KMS-11 (cell line): Measurements from ENCODE around the gene CMBL.

Experiments
- H2AFZ ChIP-seq: fragments of 200-600 bp; sonication (generic); 2 replicates; pipeline ENCODE4 v1.6.1; 2016; ENCODE audit warnings: antibody characterized with exemption, mixed run types, low read depth
- H3K27ac ChIP-seq: fragments of 200-600 bp; sonication (generic); 2 replicates; pipeline ENCODE4 v1.6.1; 2016; ENCODE audit warnings: mild to moderate bottlenecking, mixed run types
- H3K27me3 ChIP-seq: fragments of 200-600 bp; sonication (generic); 2 replicates; pipeline ENCODE4 v1.6.1; 2017; ENCODE audit warnings: mild to moderate bottlenecking, low read depth, mixed run types, moderate library complexity; ENCODE audit not compliant: insufficient read depth
- H3K36me3 ChIP-seq: fragments of 200-600 bp; sonication (generic); 2 replicates; pipeline ENCODE4 v1.6.1; 2017; ENCODE audit warnings: mild to moderate bottlenecking, mixed run types; ENCODE audit not compliant: insufficient read depth
- H3K4me1 ChIP-seq: fragments of 200-600 bp; sonication (generic); 2 replicates; pipeline ENCODE4 v1.6.1; 2016; ENCODE audit warnings: mild to moderate bottlenecking, low read depth, mixed run types; ENCODE audit not compliant: poor library complexity, severe bottlenecking
- H3K4me2 ChIP-seq: fragments of 200-600 bp; sonication (generic); 2 replicates; pipeline ENCODE4 v1.7.0; 2016; ENCODE audit warnings: mild to moderate bottlenecking, mixed run types
- H3K4me3 ChIP-seq: fragments of 200-600 bp; sonication (generic); IDR thresholded peaks from 2 replicates; pipeline ENCODE4 v1.6.1; 2017; ENCODE audit warnings: low read depth, low read length, mixed read lengths; ENCODE audit not compliant: insufficient read depth
- H3K79me2 ChIP-seq: fragments of 200-600 bp; sonication (generic); 2 replicates; pipeline ENCODE4 v1.6.1; 2016; ENCODE audit warnings: low read depth, mixed run types; ENCODE audit not compliant: insufficient read depth
- H3K9ac ChIP-seq: fragments of 200-600 bp; sonication (generic); 2 replicates; pipeline ENCODE4 v1.6.1; 2016; ENCODE audit warnings: mild to moderate bottlenecking, mixed run types
- H4K20me1 ChIP-seq: fragments of 200-600 bp; sonication (generic); 2 replicates; pipeline ENCODE4 v1.6.1; 2016; ENCODE audit warnings: mild to moderate bottlenecking, mixed run types; ENCODE audit not compliant: insufficient read depth
- CTCF ChIP-seq: fragments of 200-600 bp; sonication (generic); conservative IDR thresholded peaks from 2 replicates; pipeline ENCODE4 v1.6.1; 2017; ENCODE audit warnings: low read depth, mild to moderate bottlenecking, antibody characterized with exemption, low read length, moderate library complexity, mixed read lengths

The CMBL gene

GRCh38 chr5:10259899-10260298, 47.8 kb downstream of the CMBL start:
- H3K27ac ChIP-seq, result no peak overlapping the region
- no peak for TF ChIP-seq CTCF

GRCh38 chr5:10257870-10258269, 49.8 kb downstream of the CMBL start:
- H3K79me2 ChIP-seq, result peaks cover 50% of the 10 kb centered on the region
- no peak overlapping the region for H2AFZ ChIP-seq
- TF ChIP-seq CTCF, result no peak
- H4K20me1 ChIP-seq, result peaks cover 35% of the 10 kb centered on the region
- no peak overlapping the region for H3K4me2 ChIP-seq
- no peak overlapping the region for H3K27ac ChIP-seq
- peaks cover 15% of the 10 kb centered on the region for H3K4me1 ChIP-seq
- no peaks in the 10 kb centered on the region for H3K27me3 ChIP-seq
- no peak overlapping the region for H3K9ac ChIP-seq
- H3K4me3 ChIP-seq, result no peak overlapping the region
- peaks cover 67% of the 10 kb centered on the region; the same call in 1 of the 2 replicates for H3K36me3 ChIP-seq

More at GRCh38 chr5:10259899-10260298, 47.8 kb downstream of the CMBL start:
- H3K4me2 ChIP-seq, result no peak overlapping the region
- no peaks in the 10 kb centered on the region for H3K27me3 ChIP-seq
- no peak overlapping the region for H3K9ac ChIP-seq
- H3K4me1 ChIP-seq, result no peaks in the 10 kb centered on the region
- H4K20me1 ChIP-seq, result peaks cover 21% of the 10 kb centered on the region
- H2AFZ ChIP-seq, result no peak overlapping the region
- no peak overlapping the region for H3K4me3 ChIP-seq
- peaks cover 30% of the 10 kb centered on the region for H3K79me2 ChIP-seq
- H3K36me3 ChIP-seq, result peaks cover 71% of the 10 kb centered on the region; the same call in 1 of the 2 replicates

GRCh38 chr5:10254686-10255085, 53.0 kb downstream of the CMBL start:
- TF ChIP-seq CTCF, result no peak
- Histone ChIP-seq H3K4me1 (peaks cover 31% of the 10 kb centered on the region), H3K79me2 (peaks cover 78% of the 10 kb centered on the region), H3K9ac (no peak overlapping the region), H3K4me2 (no peak overlapping the region), H4K20me1 (peaks cover 41% of the 10 kb centered on the region), H3K36me3 (peaks cover 51% of the 10 kb centered on the region; the same call in 1 of the 2 replicates), H3K27me3 (no peaks in the 10 kb centered on the region), H2AFZ (no peak overlapping the region), H3K27ac (no peak overlapping the region), H3K4me3 (no peak overlapping the region)

DNA sequence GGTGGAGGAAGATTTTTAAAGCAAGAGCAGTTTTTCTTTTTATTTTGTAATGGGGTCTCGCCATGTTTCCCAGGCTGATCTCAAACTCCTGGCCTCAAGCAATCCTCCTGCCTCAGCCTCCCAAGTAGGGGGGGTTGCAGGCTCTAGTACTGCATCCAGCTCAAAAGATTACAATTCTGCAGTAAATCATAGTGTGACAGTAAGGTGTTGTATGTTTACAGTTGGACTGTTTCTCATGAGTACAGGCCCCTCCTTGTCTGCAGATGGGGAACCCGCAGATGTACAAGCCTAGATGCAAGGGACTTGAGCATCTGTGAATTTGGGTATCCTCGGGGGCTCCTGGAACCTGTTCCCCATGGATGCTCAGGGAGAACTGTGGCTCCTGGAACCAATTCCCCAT, 54.3 kb downstream of the CMBL start:
- H3K4me3 ChIP-seq, result no peak overlapping the region
- H3K27me3 ChIP-seq, result no peaks in the 10 kb centered on the region
- peaks cover 89% of the 10 kb centered on the region for H3K79me2 ChIP-seq
- H4K20me1 ChIP-seq, result peaks cover 41% of the 10 kb centered on the region
- H3K27ac ChIP-seq, result no peak overlapping the region
- no peak overlapping the region for H3K9ac ChIP-seq
- H3K36me3 ChIP-seq, result peaks cover 43% of the 10 kb centered on the region; the same call in 1 of the 2 replicates
- H3K4me1 ChIP-seq, result peaks cover 36% of the 10 kb centered on the region
- H2AFZ ChIP-seq, result no peak overlapping the region
- TF ChIP-seq CTCF, result no peak
- H3K4me2 ChIP-seq, result peak overlapping the region; percentile 5; the same call in 1 of the 2 replicates
